CD4-positive, CD25-positive, alpha-beta regulatory T cell (primary cell): ENCODE data around the gene DSTYK. TPM values are rescaled to one million over a fixed set of nuclear protein-coding genes. Genes with fewer than 3 reads are reported as not detected.
"Not testable (repeated sequence)": the region's sequence is repeated elsewhere in the genome, so short reads cannot be mapped to it uniquely, and the experiment has no call there.

Source experiments
- ATAC-seq, 2 donors: fragments of 150-1000 bp; cut with Tn5 transposase; one replicate each; pipeline ENCODE4 v1.10.0; 2021; ENCODE audit warnings: low read depth in 2 of 2, moderate number of reproducible peaks in 2 of 2, moderate library complexity in 1 of 2
- DNase-seq, 3 donors: peaks; one replicate each; pipeline versions ENCODE4 v3.0.0 to v3.0.0-alpha.2; 2012 to 2022; ENCODE audit warnings: mixed read lengths in 1 of 3
- H3K27ac ChIP-seq: one replicate; pipeline ENCODE4 v1.7.0; 2013; ENCODE audit warnings: mild to moderate bottlenecking, low read length; ENCODE audit not compliant: insufficient read depth, poor library complexity, severe bottlenecking
- H3K27me3 ChIP-seq: one replicate; pipeline ENCODE4 v1.7.0; 2013; ENCODE audit warnings: low read length; ENCODE audit not compliant: control insufficient read depth, insufficient read depth
- H3K36me3 ChIP-seq: one replicate; pipeline ENCODE4 v1.7.0; 2013; ENCODE audit warnings: mild to moderate bottlenecking, low read length, moderate library complexity; ENCODE audit not compliant: control insufficient read depth, insufficient read depth
- H3K4me1 ChIP-seq: 2 replicates; pipeline ENCODE4 v1.7.0; 2013; ENCODE audit warnings: mild to moderate bottlenecking, low read length; ENCODE audit not compliant: insufficient read depth, control insufficient read depth, poor library complexity, severe bottlenecking
- H3K4me3 ChIP-seq: one replicate; pipeline ENCODE4 v1.7.0; 2013; ENCODE audit warnings: low read depth, mild to moderate bottlenecking, low read length, moderate library complexity
- H3K9me3 ChIP-seq, 2 experiments: 1 replicate in 1 of 2; 2 replicates in 1 of 2; pipeline ENCODE4 v1.7.0; 2013; ENCODE audit warnings: low read length in 2 of 2, mild to moderate bottlenecking in 1 of 2, moderate library complexity in 1 of 2; ENCODE audit not compliant: control insufficient read depth in 2 of 2
- H3K27ac Mint-ChIP-seq, 3 donors: one replicate each; pipeline ENCODE4 v1.8.0; 2020 to 2022; ENCODE audit warnings: mild to moderate bottlenecking in 3 of 3, mixed read lengths in 3 of 3, moderate library complexity in 2 of 3
- H3K27me3 Mint-ChIP-seq: one replicate; pipeline ENCODE4 v1.8.0; 2022; ENCODE audit warnings: mild to moderate bottlenecking, mixed read lengths
- H3K36me3 Mint-ChIP-seq: one replicate; pipeline ENCODE4 v1.8.0; 2020; ENCODE audit warnings: mixed read lengths
- H3K4me1 Mint-ChIP-seq, 4 donors: one replicate each; pipeline ENCODE4 v1.8.0; 2020 to 2022; ENCODE audit warnings: mixed read lengths in 4 of 4, mild to moderate bottlenecking in 1 of 4
- H3K4me3 Mint-ChIP-seq, 4 donors: one replicate each; pipeline ENCODE4 v1.8.0; 2020 to 2022; ENCODE audit warnings: mild to moderate bottlenecking in 4 of 4, mixed read lengths in 4 of 4, moderate library complexity in 3 of 4
- H3K9me3 Mint-ChIP-seq, 7 donors: one replicate each; pipeline ENCODE4 v1.8.0; 2020 to 2022; ENCODE audit warnings: mixed read lengths in 7 of 7, mild to moderate bottlenecking in 3 of 7, moderate library complexity in 2 of 7
- polyA plus RNA-seq, 4 donors: library from polyadenylated mRNA; unstranded; fragments of 300-500 nt; fragmentation: Illumina TruSeq; gene quantifications; one replicate each; pipeline ENCODE4 v1.2.3, GENCODE V29; 2021
- total RNA-seq: library from RNA; stranded (reverse); gene quantifications from one replicate; pipeline ENCODE4 v1.2.3, GENCODE V29; 2022

Gene DSTYK
- total and polyA plus RNA-seq, 5 donors from 2014 or later, result 3.2 to 15.7 (median 5.5) TPM

GRCh38 chr1:205183676-205184335 lies 27.7 kb downstream of the DSTYK start:
- H3K9me3 Mint-ChIP-seq, result no peaks in the 10 kb centered on the region
- peaks cover 22 to 48% (median 37%) of the 10 kb centered on the region in 4 donors for H3K4me1 Mint-ChIP-seq
- H3K36me3 Mint-ChIP-seq, result peaks cover 39% of the 10 kb centered on the region
- ATAC-seq, result no peak
- Histone ChIP-seq H3K9me3 (no peaks in the 10 kb centered on the region), H3K4me1 (peaks cover 4% of the 10 kb centered on the region), H3K36me3 (peaks cover 33% of the 10 kb centered on the region), H3K27ac (no peak overlapping the region), H3K27me3 (no peaks in the 10 kb centered on the region), H3K4me3 (no peak overlapping the region)
- no peak for DNase-seq
- H3K27ac Mint-ChIP-seq, result peak overlapping the region; percentile 21 to 53 (median 42)
- peak overlapping the region in 1 of 4 donors; percentile 39 for H3K4me3 Mint-ChIP-seq
- H3K27me3 Mint-ChIP-seq, result no peaks in the 10 kb centered on the region

DNA sequence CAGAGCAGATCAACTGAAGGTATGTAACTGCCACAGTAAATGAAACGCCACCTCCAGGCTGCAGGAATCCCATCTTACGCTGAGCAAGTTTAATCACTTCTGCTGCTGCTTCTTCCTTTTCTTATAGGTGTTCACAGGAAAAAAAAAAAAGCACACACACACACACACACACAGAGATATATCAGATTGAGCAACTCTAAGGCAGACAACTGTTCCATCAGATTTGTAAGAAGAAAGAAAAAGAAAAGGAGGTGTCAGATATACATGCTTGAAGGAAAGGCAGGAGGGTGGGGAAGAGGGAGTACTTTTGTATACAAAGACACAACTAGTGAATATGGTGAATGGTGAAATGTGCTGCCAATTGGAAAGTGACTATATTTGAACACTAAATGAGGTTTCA lies 28.6 kb downstream of the DSTYK start:
- Histone ChIP-seq H3K9me3 (no peaks in the 10 kb centered on the region), H3K27me3 (no peaks in the 10 kb centered on the region), H3K4me1 (peaks cover 4% of the 10 kb centered on the region), H3K36me3 (peaks cover 37% of the 10 kb centered on the region), H3K4me3 (no peak overlapping the region), H3K27ac (no peak overlapping the region)
- DNase-seq (no peak), ATAC-seq (no peak)
- H3K4me3 Mint-ChIP-seq, result no peak overlapping the region
- no peak overlapping the region for H3K27ac Mint-ChIP-seq
- H3K36me3 Mint-ChIP-seq, result peaks cover 46% of the 10 kb centered on the region
- H3K9me3 Mint-ChIP-seq, result no peaks in the 10 kb centered on the region
- peaks cover 22 to 45% (median 40%) of the 10 kb centered on the region in 4 donors for H3K4me1 Mint-ChIP-seq
- H3K27me3 Mint-ChIP-seq, result no peaks in the 10 kb centered on the region

- H3K36me3 Mint-ChIP-seq, result peaks cover 30% of the 10 kb centered on the region
- H3K9me3 Mint-ChIP-seq, result not testable (repeated sequence)
These were observed 31.2 kb downstream of the DSTYK start for GRCh38 chr1:205180331-205180730.

GRCh38 chr1:205179842-205180241 lies 31.7 kb downstream of the DSTYK start:
- peaks cover 34% of the 10 kb centered on the region for H3K36me3 ChIP-seq
- peaks cover 4% of the 10 kb centered on the region for H3K4me1 ChIP-seq
- H3K9me3 Mint-ChIP-seq, result no peaks in the 10 kb centered on the region
- ATAC-seq, result no peak
- H3K4me1 Mint-ChIP-seq, result peaks cover 11 to 27% (median 19%) of the 10 kb centered on the region in 4 donors
- no peak overlapping the region for H3K27ac Mint-ChIP-seq
- H3K36me3 Mint-ChIP-seq, result peaks cover 28% of the 10 kb centered on the region
- no peak overlapping the region for H3K27ac ChIP-seq
- H3K9me3 ChIP-seq, result no peaks in the 10 kb centered on the region
- DNase-seq, result no peak
- no peaks in the 10 kb centered on the region for H3K27me3 ChIP-seq
- no peaks in the 10 kb centered on the region for H3K27me3 Mint-ChIP-seq
- H3K4me3 ChIP-seq, result no peak overlapping the region
- no peak overlapping the region for H3K4me3 Mint-ChIP-seq

More at GRCh38 chr1:205180331-205180730, 31.2 kb downstream of the DSTYK start:
- H3K27ac ChIP-seq, DNase-seq, H3K4me3 ChIP-seq, H3K9me3 ChIP-seq, H3K27me3 ChIP-seq, H3K4me3 Mint-ChIP-seq, H3K27me3 Mint-ChIP-seq, H3K4me1 ChIP-seq, ATAC-seq, H3K27ac Mint-ChIP-seq: not testable (repeated sequence)
- peaks cover 11 to 27% (median 20%) of the 10 kb centered on the region in 4 donors for H3K4me1 Mint-ChIP-seq
- H3K36me3 ChIP-seq, result peaks cover 34% of the 10 kb centered on the region

DNA sequence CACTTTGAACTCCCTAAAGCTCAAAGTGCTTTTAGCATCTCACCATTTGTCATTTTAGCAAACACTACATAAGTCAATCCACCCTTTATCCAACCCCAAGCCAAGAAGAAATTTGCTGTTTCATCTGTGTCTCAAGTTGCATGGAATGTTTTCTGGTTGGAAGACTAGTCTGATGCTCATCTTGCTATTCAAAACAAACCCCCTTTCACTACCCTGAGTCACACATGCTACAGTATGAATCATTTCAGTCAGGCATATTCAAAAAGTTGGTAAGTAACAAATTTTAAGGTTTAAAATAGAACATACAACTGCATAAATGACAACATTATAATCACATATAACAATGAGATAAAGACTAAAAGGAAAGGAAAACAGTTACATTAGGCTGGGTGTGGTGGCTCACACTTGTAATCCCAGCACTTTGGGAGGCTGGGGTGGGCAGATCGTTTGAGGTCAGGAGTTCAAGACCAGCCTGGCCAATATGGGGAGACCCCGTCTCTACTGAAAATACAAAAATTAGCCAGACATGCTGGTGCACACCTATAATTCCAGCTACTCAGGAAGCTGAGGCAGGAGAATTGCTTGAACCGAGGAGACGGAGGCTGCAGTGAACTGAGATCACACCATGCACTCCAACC lies 38.7 kb downstream of the DSTYK start:
- Mint-ChIP-seq H3K4me3 (peak overlapping the region in 1 of 4 donors; percentile 16), H3K36me3 (peaks cover 29% of the 10 kb centered on the region)
- no peak overlapping the region for H3K27ac ChIP-seq

DNA sequence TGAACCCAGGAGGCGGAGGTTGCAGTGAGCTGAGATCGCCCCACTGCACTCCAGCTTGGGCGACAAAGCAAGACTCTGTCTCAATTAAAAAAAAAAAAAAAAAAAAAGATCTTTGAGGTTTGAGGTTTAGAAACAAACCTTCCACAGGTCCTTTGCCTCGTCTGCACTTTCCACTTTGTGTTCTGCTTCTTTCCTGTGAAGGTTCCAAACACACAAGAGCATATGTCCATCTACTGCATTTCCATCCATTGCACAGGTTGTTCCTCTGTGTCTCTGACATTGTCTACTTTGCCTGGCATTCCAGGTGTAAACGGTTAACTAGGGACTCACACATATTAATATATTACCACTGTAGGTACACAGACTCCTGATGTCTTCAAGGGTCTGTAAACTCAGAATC lies 40.1 kb downstream of the DSTYK start:
- H3K27me3 Mint-ChIP-seq, result no peaks in the 10 kb centered on the region
- H3K27ac Mint-ChIP-seq, result peak overlapping the region in 2 of 3 donors; percentile 15 to 75
- no peaks in the 10 kb centered on the region for H3K9me3 Mint-ChIP-seq

More for the DNA sequence above, 38.7 kb downstream of the DSTYK start:
- Mint-ChIP-seq H3K9me3 (no peaks in the 10 kb centered on the region), H3K27ac (peak overlapping the region in 1 of 3 donors; percentile 32), H3K4me1 (peaks cover 10 to 35% (median 21%) of the 10 kb centered on the region in 4 donors), H3K27me3 (no peaks in the 10 kb centered on the region)
- no peak for ATAC-seq
- Histone ChIP-seq H3K27me3 (no peaks in the 10 kb centered on the region), H3K9me3 (no peaks in the 10 kb centered on the region), H3K4me3 (no peak overlapping the region), H3K4me1 (peaks cover 3% of the 10 kb centered on the region), H3K36me3 (peaks cover 32% of the 10 kb centered on the region)
- DNase-seq, result no peak

GRCh38 chr1:205170532-205171269 lies 40.8 kb downstream of the DSTYK start:
- peaks cover 37% of the 10 kb centered on the region for H3K36me3 ChIP-seq
- peaks cover 3% of the 10 kb centered on the region for H3K4me1 ChIP-seq
- no peak overlapping the region for H3K4me3 ChIP-seq
- no peaks in the 10 kb centered on the region for H3K27me3 ChIP-seq
- no peaks in the 10 kb centered on the region for H3K9me3 ChIP-seq
- ATAC-seq, result no peak
- H3K4me3 Mint-ChIP-seq, result peak overlapping the region in 1 of 4 donors; percentile 20
- H3K27ac ChIP-seq, result no peak overlapping the region
- H3K36me3 Mint-ChIP-seq, result peaks cover 35% of the 10 kb centered on the region
- H3K27ac Mint-ChIP-seq, result peak overlapping the region in 1 of 3 donors; percentile 75
- H3K9me3 Mint-ChIP-seq, result no peaks in the 10 kb centered on the region
- H3K4me1 Mint-ChIP-seq, result peaks cover 16 to 40% (median 26%) of the 10 kb centered on the region in 4 donors
- no peak for DNase-seq
- H3K27me3 Mint-ChIP-seq, result no peaks in the 10 kb centered on the region

More for the DNA sequence above, 40.1 kb downstream of the DSTYK start:
- no peak overlapping the region for H3K27ac ChIP-seq
- DNase-seq, result peak in 1 of 3 donors; percentile 14
- peaks cover 3% of the 10 kb centered on the region for H3K4me1 ChIP-seq
- H3K27me3 ChIP-seq, result no peaks in the 10 kb centered on the region
- Mint-ChIP-seq H3K36me3 (peaks cover 35% of the 10 kb centered on the region), H3K4me1 (peaks cover 16 to 40% (median 26%) of the 10 kb centered on the region in 4 donors), H3K4me3 (peak overlapping the region in 1 of 4 donors; percentile 20)
- H3K9me3 ChIP-seq, result no peaks in the 10 kb centered on the region
- peaks cover 36% of the 10 kb centered on the region for H3K36me3 ChIP-seq
- no peak for ATAC-seq
- H3K4me3 ChIP-seq, result no peak overlapping the region
